NK-92 treated with Interleukin-12 subunit alpha and Interleukin-12 subunit beta, amount 100 ng/mL, for 24 hours (cell line): ENCODE measurements around the gene ZNF628.
"Not testable (repeated sequence)": the region's sequence is repeated elsewhere in the genome, so short reads cannot be mapped to it uniquely, and the experiment has no call there.

Experiments
- DNase-seq: peaks from one replicate; lab custom pipeline; 2025; lab: John Stamatoyannopoulos, UW

The ZNF628 gene

GRCh38 chr19:55484593-55485438, 8.4 kb downstream of the ZNF628 start, which contains the start of gene NAT14:
Gene NAT14 (plus strand): TSS chr19:55485188. CDS start chr19:55485709, 521 bp downstream.
- no peak for DNase-seq

DNA sequence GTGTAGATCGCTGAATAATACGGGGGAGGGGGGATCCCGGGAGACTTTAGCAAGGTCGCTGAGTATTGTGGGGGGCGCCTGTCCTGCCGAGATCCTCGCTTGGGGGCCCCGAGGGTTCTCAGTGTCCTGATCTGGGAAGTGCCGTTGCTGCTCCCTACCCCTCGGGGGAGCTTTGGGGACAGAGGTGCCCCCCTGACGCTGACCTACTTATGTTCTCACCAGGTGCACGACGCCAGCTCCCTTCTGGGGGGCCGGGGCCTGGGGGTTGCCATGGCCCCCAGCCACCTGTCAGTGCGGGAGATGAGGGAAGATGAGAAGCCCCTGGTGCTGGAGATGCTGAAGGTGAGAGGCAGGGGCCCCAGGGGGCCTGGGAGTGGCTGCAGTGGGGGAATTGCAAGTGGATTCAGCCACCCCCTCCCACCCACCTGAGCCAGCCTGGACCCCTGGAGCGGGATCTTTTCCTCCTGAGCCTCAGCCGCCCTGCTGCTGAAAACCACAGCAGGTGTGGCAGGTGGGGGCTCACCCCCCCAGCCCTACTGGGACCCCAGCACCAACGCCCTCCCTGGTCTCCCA, 9.1 kb downstream of the ZNF628 start:
- no peak for DNase-seq

GRCh38 chr19:55486043-55486970, 9.9 kb downstream of the ZNF628 start:
- DNase-seq, result no peak

DNA sequence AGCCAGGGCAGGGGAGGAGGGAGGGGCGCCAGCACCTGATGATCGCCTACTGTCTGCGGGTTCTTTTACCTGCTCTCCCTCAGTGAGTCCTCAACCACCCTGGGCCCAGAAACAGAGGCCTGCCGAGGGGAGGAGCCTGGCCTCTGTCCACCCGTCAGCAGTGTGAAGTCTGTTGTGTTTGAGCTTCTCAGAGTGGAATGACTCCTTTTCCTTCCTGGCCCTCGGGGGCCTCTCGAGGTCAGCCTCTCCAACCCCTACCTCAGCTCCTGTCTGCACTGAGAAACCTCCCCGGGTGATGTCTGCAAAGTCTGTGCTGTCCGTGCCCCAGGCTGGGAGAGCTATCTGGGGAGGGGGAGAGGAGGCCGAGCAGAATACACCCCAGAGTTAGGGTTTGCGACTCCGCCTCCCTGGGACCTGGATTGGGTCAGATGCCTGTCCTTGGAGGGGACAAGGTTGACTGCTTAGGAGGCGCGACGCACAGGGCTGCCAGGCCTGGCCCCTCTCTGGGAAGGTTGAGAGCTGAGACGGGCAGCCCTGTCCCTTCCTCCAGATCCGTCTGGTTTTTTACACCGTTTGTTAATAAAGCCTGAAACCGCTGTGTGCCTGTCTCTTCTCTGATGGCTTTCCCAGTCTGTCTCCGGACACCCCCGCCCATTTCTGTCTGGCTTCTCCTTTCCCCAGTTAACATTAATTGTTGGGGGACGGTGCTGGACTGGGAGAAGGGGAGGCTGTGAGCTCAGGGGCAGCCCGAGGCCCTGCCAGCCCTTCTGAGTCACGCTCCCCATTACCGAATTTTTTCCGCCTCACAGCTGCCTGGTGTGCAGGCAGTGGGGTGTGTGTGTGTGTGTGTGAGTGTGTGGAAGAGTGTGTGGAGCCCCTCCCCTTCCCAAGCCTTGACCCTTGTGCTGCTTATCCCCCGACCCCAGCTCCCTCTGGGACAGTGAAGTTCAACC, 10.8 kb downstream of the ZNF628 start:
- no peak for DNase-seq

GRCh38 chr19:55487924-55488687, 11.7 kb downstream of the ZNF628 start, which contains the start of gene SSC5D:
Gene SSC5D (plus strand): TSS chr19:55488436. CDS start chr19:55488590, 154 bp downstream.
- no peak for DNase-seq

DNA sequence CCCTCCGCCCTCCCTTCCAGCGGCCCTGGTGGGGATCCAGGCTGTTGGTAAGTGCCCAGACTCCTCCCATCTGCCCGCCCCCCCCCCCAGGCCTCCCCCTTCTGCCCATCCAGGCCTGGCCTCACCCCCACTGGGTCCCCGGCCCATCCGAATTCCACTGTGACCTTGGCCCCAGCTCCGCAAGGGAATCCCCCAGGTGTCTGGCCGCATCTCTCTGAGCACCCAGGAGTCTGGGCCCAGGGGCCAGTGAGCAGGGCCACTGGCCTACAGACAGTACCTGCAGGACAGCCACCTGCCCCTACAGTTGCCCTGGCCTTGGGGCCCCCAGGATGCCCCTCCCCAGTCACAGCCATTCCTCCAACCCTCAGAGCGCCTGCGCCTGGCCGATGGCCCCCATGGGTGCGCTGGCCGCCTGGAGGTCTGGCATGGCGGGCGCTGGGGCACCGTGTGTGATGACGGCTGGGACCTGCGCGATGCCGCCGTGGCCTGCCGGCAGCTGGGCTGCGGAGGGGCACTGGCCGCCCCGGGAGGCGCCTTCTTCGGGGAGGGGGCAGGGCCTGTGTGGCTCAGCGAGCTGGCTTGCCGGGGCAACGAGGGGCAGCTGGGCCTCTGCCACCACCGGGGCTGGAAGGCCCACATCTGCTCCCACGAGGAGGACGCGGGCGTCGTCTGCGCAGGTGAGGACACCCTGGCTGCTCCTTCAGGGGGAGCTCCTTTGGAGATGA, 12.7 kb downstream of the ZNF628 start:
- no peak for DNase-seq

DNA sequence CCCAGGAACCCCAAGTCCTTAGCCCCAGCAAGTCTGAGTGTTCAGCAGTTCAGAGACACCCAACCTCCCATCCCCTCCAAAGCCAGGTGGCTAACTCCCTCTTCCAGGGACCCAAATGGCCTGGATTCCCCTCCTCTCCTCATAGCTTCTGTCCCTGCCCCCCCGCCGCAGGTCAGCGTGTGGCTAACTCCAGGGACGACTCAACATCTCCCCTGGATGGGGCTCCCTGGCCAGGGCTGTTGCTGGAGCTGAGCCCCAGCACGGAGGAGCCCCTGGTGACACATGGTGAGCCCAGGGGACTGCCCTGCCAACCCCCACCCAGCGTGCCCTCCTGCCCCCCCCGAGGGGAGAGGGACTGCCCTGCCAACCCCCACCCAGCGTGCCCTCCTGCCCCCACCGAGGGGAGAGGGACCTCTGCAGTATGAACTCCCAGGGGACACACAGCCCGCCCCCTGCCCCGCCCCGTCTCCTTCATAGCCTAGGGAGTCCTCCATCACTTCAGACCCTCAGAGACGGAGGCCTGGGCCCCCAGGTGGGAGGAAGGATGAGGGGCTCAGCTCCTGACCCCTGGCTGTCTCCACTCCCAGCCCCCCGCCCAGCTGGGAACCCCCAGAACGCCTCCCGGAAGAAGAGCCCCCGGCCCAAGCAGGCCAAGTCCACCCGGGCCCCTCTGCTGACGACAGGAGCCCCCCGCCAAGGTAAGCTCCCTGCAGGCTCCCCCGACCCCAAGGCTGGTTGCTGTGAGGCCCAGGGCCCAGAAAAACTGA, 13.5 kb downstream of the ZNF628 start:
- DNase-seq, result no peak

DNA sequence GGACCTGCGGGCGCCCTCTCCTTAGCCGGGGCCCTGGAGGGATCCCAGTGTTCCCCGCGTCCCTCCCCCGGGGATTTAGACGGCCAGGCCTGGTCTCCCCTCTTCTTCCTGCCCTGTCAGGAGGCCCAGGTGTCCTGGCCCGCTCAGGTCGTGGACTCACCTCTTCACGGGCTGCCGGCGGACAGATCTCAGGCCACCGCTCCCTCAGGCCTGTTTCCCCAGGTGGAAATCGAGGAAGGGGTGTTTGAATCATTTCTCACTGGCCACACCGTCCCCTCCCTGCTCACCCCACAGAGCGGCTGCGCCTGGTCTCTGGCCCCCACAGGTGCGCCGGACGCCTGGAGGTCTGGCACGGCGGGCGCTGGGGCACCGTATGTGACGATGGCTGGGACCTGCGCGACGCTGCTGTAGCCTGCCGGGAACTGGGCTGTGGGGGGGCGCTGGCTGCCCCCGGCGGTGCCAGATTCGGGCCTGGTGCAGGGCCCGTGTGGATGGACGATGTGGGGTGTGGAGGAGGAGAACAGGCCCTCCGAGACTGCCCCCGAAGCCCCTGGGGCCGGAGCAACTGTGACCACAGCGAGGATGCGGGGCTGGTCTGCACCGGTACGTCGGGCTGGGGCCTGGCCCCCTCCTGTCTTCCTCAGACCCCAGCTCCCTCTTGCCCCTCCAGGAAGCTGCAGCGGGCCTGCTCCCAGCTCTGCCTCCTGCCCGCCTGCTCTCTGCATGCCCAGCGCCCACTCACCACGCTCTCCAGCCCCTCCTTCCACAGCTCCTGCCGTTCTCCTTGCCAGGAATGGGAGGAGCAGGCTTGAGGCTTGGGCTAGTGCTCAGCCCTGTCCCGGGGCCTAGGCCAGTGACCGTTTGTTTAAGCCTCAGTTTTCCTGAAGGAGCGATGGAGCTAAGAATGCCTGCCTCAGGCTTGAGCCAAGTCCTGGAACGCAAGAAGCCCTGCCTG, 14.3 kb downstream of the ZNF628 start:
- DNase-seq, result no peak

DNA sequence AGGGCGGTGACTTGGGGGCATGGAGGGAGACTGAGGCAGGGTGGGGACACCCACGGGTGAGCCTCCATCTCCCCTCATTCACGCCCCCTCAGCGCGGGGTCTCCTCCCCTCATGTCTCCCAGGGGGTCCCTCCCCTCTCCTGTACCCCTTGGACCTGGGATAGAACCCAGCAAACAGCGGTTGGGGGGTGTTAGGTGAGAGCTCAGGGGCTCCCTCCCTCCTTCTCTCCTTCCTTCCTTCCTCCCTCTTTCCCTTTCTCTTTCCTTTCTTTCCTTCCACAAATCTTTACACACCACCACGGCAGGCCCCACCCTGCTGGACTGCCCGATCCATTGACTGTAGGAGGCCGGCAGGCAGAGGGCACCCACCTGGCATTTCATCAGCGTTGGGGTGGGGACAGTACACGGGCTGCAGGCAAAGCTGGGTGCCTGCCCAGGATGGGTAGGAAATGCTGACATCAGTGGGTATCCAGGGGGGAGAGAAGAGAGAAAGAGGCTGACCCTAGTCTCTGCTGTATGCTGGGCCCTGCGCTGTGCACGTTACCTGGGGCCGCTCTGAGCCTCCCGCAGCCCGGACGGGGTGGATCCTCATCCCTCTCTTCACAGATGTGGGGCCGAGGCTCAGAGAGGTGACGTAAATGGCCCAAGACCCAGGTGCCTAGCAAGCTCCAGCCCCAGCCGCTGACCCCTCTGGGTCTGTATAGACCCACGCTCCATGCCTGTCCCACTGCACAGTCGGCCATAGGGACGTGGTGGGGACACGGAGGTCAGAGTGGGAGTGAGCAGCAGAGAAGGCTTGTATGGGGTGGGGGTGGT, 15.3 kb downstream of the ZNF628 start:
- DNase-seq, result no peak

DNA sequence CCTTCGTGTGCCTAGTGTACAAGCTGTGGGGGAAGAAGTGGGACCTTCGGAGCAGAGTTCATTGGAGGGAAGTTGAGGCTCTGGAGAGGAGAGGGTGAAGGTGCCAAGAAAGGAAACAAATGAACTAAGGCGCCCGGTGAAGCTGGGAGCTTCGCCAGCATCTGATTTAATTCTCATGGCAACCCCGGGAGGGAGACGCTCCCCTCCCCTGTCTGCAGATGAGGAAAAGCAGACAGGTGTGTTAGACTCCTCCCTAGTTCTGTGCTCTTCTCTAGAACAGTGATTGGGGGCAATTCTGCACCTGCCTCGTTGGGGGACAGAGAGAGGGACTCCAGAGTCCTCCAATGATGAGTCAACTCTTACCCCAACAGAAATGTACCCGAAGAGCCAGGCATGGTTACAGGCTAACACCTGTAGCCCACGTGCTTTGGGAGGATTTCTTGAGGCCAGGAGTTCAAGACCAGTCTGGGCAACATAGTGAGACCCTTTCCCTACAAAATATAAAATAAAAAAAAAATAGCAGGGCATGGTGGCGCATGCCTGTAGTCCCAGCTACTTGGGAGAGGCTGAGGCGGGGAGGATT, 16.0 kb downstream of the ZNF628 start:
- no peak for DNase-seq

DNA sequence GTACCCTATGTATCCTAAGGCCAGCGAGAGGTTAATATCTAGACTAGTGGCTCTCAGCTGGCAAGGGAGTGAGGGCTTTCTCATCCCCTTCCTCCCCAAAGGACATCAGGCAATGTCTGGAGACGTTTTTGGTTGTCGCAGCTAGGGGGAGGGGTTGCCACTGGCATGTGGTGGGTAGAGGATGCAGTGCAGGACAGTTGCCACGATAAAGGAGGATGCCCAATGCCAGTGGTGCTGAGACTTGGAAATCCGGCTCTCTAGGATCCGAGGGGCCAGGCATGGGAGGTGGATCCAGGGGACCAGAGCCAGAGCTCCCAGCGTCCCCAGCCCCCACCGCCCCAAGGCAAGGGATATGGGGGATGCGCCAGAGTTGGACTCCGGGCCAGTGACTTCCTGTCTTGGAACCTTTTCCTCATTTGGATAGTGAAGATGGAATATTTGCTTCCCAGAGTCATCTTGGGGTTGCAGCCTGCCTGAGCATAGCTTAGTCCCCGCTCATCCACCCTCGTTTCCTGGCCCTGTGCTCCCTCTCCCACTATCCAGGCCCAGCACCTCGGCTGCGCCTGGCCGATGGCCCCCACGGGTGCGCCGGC, 16.7 kb downstream of the ZNF628 start:
- DNase-seq, result no peak

DNA sequence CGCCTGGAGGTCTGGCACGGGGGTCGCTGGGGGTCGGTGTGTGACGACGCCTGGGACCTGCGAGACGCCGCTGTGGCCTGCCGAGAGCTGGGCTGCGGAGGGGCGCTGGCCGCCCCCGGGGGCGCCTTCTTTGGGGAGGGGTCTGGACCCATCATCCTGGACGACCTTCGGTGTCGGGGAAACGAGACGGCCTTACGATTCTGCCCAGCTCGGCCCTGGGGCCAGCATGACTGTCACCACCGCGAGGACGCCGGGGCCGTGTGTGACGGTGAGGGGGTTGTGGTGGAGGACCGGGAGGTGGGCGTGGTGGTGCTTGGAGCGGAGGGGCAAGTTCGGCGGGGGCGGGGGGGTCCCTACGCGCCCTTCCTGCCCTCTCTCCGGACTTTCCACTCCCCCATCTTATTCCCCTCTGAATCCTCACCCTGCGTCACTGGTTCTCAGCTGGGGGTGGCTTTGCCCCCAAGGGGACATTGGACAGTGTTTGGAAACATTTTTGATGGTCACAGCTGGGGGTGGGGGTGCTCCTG, 17.3 kb downstream of the ZNF628 start:
- no peak for DNase-seq

- DNase-seq, result no peak
These were observed 17.9 kb downstream of the ZNF628 start for GRCh38 chr19:55494172-55494761.

GRCh38 chr19:55495646-55496349, 19.4 kb downstream of the ZNF628 start:
- no peak for DNase-seq

DNA sequence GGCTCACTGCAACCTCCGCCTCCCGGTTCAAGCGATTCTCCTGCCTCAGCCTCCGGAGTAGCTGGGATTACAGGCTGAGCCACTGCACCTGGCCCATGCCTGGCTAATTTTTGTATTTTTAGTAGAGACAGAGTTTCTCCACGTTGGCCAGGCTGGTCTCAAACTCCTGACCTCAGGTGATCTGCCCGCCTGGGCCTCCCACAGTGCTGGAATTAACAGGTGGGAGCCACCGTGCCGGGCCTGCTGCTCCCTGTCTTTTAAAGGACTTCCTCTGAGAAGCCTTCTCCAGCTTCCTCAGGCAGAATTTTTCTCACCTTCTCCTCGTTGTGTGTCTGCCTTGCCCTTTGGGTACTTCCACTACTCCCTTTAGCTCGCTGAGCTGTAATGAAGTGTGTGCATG, 20.4 kb downstream of the ZNF628 start:
- DNase-seq, result not testable (repeated sequence)
